Tibial artery (tissue), 4 donors: ENCODE results near the gene ADH1A.

Source experiments
- DNase-seq, 2 donors: peaks; one replicate each; pipeline ENCODE4 v3.0.0-alpha.2; 2019
- H3K27ac ChIP-seq, 2 donors: fragments of 200-600 bp; sonication (generic) in 1 of 2; 1 replicate in 1 of 2; 2 replicates in 1 of 2; pipeline ENCODE4 v1.5.1; 2018 to 2019; ENCODE audit warnings: mild to moderate bottlenecking in 1 of 2
- H3K27me3 ChIP-seq, 2 donors: fragments of 200-600 bp; sonication (generic) in 1 of 2; one replicate each; pipeline versions ENCODE4 v1.5.1 to v1.6.0; 2016 to 2019
- H3K36me3 ChIP-seq, 3 donors: fragments of 200-600 bp; sonication (generic) in 2 of 3; one replicate each; pipeline ENCODE4 v1.5.1; 2016 to 2019; ENCODE audit warnings: mild to moderate bottlenecking in 2 of 3
- H3K4me1 ChIP-seq, 4 donors: fragments of 200-600 bp; sonication (generic) in 2 of 4; 1 replicate in 3 of 4; 2 replicates in 1 of 4; pipeline ENCODE4 v1.5.1; 2016 to 2019
- H3K4me3 ChIP-seq, 2 donors: fragments of 200-600 bp; sonication (generic) in 1 of 2; 1 replicate in 1 of 2; 2 replicates in 1 of 2; pipeline ENCODE4 v1.5.1; 2018 to 2019; ENCODE audit warnings: mild to moderate bottlenecking in 2 of 2
- H3K9me3 ChIP-seq, 3 donors: fragments of 200-600 bp; sonication (generic) in 1 of 3; one replicate each; pipeline ENCODE4 v1.5.1; 2016 to 2019
- intact Hi-C: fragments of 100-400 bp; cut with DNase I; formaldehyde crosslinking; loops from one replicate; pipeline ENCODE4 v1.15.0; 2023; ENCODE audit warnings: low total_unique reads
- TF ChIP-seq, protein P1 (sequence below), 2 experiments: fragments of 200-600 bp in 1 of 2; fragments of 450-650 bp in 1 of 2; IDR thresholded peaks; one replicate each; pipeline ENCODE4 v1.5.1; 2017 to 2019; ENCODE audit warnings: antibody characterized with exemption in 2 of 2, mild to moderate bottlenecking in 1 of 2, moderate library complexity in 1 of 2

Gene ADH1A

DNA sequence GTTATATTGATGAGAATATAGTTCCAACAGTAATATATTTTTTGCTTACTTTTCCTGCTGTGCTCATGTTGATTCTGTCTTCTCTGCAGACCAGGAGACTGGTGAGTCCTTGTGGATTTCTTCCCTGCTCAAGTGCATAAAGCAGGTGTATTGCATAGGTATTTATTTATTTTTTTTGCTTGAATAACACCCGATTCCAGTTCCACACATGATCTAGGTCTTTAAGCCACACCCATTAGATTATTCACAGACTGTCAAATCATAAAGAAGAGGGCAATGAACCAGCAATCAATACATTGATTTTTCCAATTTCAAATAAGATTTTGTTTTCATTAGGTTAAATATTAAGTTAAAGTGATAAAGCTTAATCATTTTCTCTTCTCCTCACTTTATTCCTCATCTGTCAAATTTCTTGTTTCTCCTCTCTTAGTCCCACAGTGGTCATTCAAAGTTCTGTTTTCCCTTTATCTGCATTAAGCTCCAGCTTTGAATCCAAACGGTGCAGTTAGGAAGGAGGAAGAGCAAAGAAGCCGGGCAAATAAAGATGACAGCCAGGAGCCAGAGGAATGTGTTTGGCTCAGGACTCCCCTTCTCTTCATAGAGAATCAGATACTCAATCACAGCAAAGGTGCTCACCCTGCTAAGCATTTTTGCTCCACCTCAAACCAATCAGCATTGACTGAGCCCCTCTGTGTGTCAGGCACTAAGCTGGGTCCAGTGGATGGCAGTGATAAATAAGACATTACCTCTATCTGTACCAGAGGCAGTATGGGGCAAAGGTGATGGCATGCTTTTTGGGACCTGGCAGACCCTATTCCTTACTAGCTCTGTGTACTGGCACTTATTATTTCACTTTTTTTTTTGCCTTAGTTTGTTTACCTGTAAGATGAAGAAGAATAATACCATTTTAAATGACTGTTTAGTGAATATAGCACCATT, at the start of gene ADH1A:
TSS of gene ADH1A (minus strand) at position 138 of the 939 bp plus-strand sequence. CDS start at position 67, 71 bp downstream.
- Histone ChIP-seq H3K4me1 (no peaks in the 10 kb centered on the region), H3K27ac (no peak within 1 kb of the TSS), H3K9me3 (peaks cover 0 to 6% (median 0%) of the 10 kb centered on the region in 3 donors), H3K27me3 (no peaks in the 10 kb centered on the region), H3K36me3 (no peaks in the 10 kb centered on the region), H3K4me3 (no peak within 1 kb of the TSS)
- TF ChIP-seq, protein P1, sequence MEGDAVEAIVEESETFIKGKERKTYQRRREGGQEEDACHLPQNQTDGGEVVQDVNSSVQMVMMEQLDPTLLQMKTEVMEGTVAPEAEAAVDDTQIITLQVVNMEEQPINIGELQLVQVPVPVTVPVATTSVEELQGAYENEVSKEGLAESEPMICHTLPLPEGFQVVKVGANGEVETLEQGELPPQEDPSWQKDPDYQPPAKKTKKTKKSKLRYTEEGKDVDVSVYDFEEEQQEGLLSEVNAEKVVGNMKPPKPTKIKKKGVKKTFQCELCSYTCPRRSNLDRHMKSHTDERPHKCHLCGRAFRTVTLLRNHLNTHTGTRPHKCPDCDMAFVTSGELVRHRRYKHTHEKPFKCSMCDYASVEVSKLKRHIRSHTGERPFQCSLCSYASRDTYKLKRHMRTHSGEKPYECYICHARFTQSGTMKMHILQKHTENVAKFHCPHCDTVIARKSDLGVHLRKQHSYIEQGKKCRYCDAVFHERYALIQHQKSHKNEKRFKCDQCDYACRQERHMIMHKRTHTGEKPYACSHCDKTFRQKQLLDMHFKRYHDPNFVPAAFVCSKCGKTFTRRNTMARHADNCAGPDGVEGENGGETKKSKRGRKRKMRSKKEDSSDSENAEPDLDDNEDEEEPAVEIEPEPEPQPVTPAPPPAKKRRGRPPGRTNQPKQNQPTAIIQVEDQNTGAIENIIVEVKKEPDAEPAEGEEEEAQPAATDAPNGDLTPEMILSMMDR (IDR thresholded peaks at IDR 0.05): no peak
- no peak for DNase-seq
- intact Hi-C loops: no loop called here

DNA sequence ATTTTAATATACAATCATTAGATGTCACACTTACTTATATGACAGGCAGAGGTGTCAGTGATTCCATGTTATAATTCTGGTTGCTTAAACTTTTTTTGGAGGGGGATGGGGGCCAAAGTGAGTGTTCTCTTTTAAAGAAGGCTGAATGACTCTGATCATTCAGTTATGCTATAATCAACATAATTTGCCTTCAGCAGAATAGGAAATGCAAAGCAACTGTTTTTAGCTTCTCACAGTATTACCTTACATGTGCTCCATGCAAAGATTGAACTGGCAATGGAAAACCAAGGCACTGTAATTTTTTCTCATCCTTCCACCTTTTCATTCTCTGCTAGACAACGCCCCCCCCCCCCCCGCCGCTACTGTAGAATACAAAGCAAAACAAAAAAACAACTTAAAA, 48.4 kb upstream of the ADH1A start:
- H3K27ac ChIP-seq: no peak overlapping the region

DNA sequence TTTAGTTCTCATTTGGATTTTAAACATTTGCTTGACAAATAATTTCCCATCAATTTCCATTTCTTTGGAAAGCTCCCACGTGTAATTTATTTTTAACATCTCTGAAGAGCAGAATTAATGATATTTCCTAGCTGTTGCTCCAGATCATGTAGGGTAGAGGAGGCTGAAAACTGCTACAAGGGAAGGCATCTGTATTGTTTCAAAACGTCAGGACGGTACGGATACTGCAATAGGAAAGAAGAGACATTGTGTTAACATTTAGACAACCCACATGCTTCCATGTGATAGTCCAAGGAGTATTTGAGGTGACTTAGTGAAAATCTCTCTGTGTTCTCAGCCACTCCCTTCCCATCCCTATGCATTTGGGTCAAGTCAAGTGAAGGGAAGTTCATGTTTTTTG, 45.8 kb upstream of the ADH1A start:
- Histone ChIP-seq H3K27ac (no peak overlapping the region), H3K36me3 (no peaks in the 10 kb centered on the region)

More for the DNA sequence above, 48.4 kb upstream of the ADH1A start:
- intact Hi-C loops: no loop called here
- Histone ChIP-seq H3K4me1 (peaks cover 0 to 14% (median 0%) of the 10 kb centered on the region in 4 donors), H3K9me3 (no peaks in the 10 kb centered on the region), H3K36me3 (no peaks in the 10 kb centered on the region), H3K27me3 (no peaks in the 10 kb centered on the region), H3K4me3 (no peak overlapping the region)
- DNase-seq: no peak
- TF ChIP-seq, protein P1 (IDR thresholded peaks at IDR 0.05): no peak

DNA sequence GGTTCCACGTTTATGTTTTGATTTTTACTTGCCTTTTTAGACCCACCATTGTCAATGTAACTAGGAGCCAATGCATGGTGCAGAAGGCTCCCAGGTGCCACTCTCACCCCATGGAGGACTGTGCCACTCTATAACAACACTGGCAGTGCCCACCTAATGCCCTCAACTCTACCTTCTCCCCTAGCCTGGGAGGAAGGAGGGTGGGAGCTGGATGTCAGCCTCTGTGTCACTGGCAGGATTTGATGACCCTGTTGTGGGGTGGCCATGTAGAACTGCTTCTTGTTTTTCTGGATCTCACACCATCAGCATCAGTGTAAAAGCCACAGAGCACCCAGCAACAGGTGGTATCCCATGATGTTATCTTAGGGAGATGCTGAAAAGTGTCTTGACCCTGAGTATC, 44.1 kb upstream of the ADH1A start:
- no peaks in the 10 kb centered on the region for H3K9me3 ChIP-seq
- DNase-seq: no peak
- H3K27me3 ChIP-seq: no peaks in the 10 kb centered on the region
- H3K36me3 ChIP-seq: no peaks in the 10 kb centered on the region
- intact Hi-C loops: no loop called here
- TF ChIP-seq, protein P1 (IDR thresholded peaks at IDR 0.05): no peak
- peaks cover 0 to 4% (median 0%) of the 10 kb centered on the region in 4 donors for H3K4me1 ChIP-seq
- H3K27ac ChIP-seq: no peak overlapping the region
- H3K4me3 ChIP-seq: no peak overlapping the region

More for the DNA sequence above, 45.8 kb upstream of the ADH1A start:
- TF ChIP-seq, protein P1 (IDR thresholded peaks at IDR 0.05): no peak
- Histone ChIP-seq H3K27me3 (no peaks in the 10 kb centered on the region), H3K4me3 (no peak overlapping the region), H3K4me1 (peaks cover 0 to 14% (median 0%) of the 10 kb centered on the region in 4 donors), H3K9me3 (no peaks in the 10 kb centered on the region)
- intact Hi-C loops: no loop called here
- DNase-seq: no peak

DNA sequence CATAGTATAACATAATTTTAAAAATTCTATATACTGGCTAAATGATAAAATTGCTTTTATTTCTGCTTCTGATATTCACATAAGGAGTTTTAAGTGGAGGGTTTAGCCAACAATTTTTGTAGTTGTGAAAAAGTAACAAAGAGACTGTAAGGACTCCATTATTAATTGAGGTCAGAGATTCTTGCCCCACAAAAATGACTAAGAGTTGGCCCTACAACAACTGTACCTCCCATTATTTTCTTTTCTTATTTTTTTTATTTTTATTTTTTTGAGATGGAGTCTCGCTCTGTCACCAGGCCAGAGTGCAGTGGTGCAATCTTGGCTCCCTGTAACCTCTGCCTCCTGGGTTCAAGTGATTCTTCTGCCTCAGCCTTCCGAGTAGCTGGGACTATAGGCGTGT, 39.9 kb upstream of the ADH1A start:
- Histone ChIP-seq H3K4me3 (no peak overlapping the region), H3K27me3 (no peaks in the 10 kb centered on the region), H3K9me3 (peaks cover 0 to 11% (median 0%) of the 10 kb centered on the region in 3 donors), H3K27ac (no peak overlapping the region), H3K4me1 (peaks cover 0 to 5% (median under 1%) of the 10 kb centered on the region in 4 donors), H3K36me3 (no peaks in the 10 kb centered on the region)
- TF ChIP-seq, protein P1 (IDR thresholded peaks at IDR 0.05): no peak
- intact Hi-C loops: no loop called here
- no peak for DNase-seq
